A673 (cell line): Measurements from ENCODE around the gene FOXF2.

Experiments used
- EZH2 ChIP-seq: fragments of 200-600 bp; sonication (generic); IDR thresholded peaks from 2 replicates; pipeline ENCODE4 v1.6.1; 2017; ENCODE audit warnings: borderline replicate concordance, low read depth, mild to moderate bottlenecking, mixed read lengths, antibody characterized with exemption, low read length; ENCODE audit not compliant: poor library complexity, severe bottlenecking
- TF ChIP-seq, protein P1 (sequence below): fragments of 300-800, 200-600 bp; sonication (generic); conservative IDR thresholded peaks from 2 replicates; pipeline ENCODE4 v1.5.1; 2017; ENCODE audit warnings: low read depth, mild to moderate bottlenecking, antibody characterized with exemption, low read length, moderate library complexity, mixed read lengths

DNA sequence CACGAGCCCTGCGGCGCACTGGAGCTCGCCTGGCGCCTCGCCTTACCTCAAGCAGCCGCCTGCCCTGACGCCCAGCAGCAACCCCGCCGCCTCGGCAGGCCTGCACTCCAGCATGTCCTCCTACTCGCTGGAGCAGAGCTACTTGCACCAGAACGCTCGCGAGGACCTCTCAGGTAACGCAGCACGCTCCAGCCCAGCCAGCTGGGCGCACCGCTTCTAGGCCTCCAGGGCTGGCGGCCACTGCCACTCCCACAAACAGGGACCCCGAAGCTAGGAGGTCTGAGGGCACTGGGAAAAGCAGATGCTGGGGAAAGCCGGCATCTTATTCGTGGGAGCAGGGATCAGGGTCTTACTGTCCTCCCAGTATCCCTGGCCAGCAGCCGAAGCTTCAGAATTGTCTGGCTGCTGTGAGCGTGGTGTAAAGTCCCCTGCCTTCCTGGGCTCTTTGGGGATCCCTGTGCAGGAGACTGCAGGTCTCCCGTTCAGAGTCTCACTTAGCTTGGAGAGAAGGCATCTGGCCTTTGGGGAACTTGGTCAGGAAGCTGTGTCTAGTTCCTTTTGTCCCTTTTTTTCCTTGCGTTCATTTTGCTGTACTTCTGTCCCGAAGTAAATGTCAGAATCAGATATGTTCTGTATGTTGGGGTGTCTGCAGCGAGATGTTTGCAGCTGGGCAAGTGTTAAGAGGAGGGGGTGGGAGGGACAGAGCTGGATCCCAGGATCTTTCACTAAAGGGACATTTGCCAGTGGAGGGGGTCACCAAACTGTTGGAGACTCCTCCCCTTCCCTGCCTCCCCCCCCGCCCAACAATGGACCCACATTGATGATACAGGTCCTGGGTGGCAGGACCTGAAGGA is 1.8 kb downstream of the FOXF2 start:
- TF ChIP-seq, protein P1, sequence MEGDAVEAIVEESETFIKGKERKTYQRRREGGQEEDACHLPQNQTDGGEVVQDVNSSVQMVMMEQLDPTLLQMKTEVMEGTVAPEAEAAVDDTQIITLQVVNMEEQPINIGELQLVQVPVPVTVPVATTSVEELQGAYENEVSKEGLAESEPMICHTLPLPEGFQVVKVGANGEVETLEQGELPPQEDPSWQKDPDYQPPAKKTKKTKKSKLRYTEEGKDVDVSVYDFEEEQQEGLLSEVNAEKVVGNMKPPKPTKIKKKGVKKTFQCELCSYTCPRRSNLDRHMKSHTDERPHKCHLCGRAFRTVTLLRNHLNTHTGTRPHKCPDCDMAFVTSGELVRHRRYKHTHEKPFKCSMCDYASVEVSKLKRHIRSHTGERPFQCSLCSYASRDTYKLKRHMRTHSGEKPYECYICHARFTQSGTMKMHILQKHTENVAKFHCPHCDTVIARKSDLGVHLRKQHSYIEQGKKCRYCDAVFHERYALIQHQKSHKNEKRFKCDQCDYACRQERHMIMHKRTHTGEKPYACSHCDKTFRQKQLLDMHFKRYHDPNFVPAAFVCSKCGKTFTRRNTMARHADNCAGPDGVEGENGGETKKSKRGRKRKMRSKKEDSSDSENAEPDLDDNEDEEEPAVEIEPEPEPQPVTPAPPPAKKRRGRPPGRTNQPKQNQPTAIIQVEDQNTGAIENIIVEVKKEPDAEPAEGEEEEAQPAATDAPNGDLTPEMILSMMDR: no peak
- TF ChIP-seq EZH2: peak; percentile 19
